AG04449 (cell line): Measurements from ENCODE around the gene ROS1.

Experiments
- CTCF ChIA-PET: fragments of 350-600 bp; formaldehyde crosslinking; extraction: SDS; loops from one replicate; lab custom pipeline; 2021; ENCODE audit warnings: antibody characterized with exemption; lab: Yijun Ruan, JAX
- POLR2A ChIA-PET: fragments of 400-600, 350-600 bp; formaldehyde crosslinking; extraction: SDS; loops from one replicate; lab custom pipeline; 2020; ENCODE audit warnings: antibody characterized with exemption, inconsistent platforms; lab: Yijun Ruan, JAX
- DNase-seq: peaks from one replicate; pipeline ENCODE4 v3.0.0-alpha.2; 2010; ENCODE audit warnings: low read depth, low spot score
- H3K4me3 ChIP-seq: 2 replicates; pipeline ENCODE4 v1.5.1; 2011; ENCODE audit warnings: low read depth, mild to moderate bottlenecking, control low read depth, low read length
- TF ChIP-seq, protein P1 (sequence below): IDR thresholded peaks from one replicate; pipeline ENCODE4 v1.5.1; 2011; ENCODE audit warnings: mild to moderate bottlenecking, moderate library complexity, low read length, control low read depth, inconsistent platforms; ENCODE audit not compliant: insufficient read depth; ENCODE audit errors: missing control alignments

ROS1 gene

DNA sequence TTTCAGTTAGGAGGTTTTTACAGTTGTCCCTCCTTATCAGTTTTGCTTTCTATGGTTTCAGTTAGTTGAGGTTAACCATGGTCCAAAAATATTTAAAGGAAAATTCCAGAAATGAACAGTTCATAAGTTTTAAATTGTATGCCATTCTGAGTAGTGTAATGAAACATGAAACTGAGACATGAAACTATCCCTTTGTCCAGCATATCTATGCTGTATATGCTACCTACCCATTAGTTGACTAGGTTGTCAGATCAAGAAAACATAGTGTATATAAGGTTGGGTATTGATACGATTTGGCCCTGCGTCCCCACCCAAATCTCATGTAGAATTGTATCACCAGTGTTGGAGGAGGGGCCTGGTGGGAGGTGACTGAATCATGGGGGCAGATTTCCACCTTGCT lies 121.3 kb downstream of the ROS1 start:
- no peak overlapping the region for H3K4me3 ChIP-seq
- DNase-seq, result no peak
- ChIA-PET CTCF (no interaction called here), POLR2A (no interaction called here)
- TF ChIP-seq, protein P1, sequence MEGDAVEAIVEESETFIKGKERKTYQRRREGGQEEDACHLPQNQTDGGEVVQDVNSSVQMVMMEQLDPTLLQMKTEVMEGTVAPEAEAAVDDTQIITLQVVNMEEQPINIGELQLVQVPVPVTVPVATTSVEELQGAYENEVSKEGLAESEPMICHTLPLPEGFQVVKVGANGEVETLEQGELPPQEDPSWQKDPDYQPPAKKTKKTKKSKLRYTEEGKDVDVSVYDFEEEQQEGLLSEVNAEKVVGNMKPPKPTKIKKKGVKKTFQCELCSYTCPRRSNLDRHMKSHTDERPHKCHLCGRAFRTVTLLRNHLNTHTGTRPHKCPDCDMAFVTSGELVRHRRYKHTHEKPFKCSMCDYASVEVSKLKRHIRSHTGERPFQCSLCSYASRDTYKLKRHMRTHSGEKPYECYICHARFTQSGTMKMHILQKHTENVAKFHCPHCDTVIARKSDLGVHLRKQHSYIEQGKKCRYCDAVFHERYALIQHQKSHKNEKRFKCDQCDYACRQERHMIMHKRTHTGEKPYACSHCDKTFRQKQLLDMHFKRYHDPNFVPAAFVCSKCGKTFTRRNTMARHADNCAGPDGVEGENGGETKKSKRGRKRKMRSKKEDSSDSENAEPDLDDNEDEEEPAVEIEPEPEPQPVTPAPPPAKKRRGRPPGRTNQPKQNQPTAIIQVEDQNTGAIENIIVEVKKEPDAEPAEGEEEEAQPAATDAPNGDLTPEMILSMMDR, result no peak

DNA sequence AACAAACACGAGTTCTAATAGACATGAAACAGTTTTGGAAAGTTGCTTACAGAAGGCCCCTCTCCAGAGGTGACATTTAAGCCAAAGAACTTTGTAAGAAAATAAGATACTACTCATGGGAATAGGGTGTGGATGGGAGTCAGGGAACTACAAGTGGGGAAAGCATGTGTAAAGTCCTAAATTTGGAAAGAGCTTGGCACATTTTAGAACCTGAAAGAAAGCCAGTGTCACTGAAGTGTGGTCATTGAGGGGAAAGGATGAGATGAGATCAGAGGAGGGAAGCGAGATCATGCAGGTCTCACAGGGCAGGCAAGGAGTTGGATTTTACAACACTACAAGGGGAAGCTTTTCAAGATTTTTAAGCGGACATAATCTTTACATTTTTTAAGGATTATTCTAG lies 122.4 kb downstream of the ROS1 start:
- DNase-seq, result no peak
- ChIA-PET POLR2A (no interaction called here), CTCF (interaction anchor here (0.7 kb wide), 1 partner anchor 473 kb away, joined by 3 read pairs; no protein-coding TSS in a partner anchor)
- TF ChIP-seq, protein P1, result no peak
- H3K4me3 ChIP-seq, result no peak overlapping the region

DNA sequence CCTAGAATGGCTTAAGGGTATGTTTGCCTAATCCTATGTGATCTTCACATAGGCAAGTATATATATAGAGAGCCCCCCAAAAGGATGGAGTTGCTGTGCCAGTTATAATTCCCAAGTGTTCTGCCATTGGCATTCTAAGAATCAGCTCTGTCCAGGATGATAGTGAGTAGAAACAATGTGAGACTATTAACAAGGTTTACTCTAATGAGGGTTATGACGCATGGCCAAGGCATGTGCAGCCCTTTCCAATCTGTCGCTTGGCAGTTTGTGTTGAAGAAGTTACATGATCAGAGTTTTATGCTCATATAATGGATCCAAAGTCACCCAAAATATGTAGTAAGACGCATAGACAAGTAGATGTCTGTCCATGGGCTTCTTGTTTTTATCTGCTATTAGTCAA lies 126.8 kb downstream of the ROS1 start:
- DNase-seq, result no peak
- TF ChIP-seq, protein P1, result no peak
- POLR2A ChIA-PET, result no interaction called here
- H3K4me3 ChIP-seq, result no peak overlapping the region
- CTCF ChIA-PET, result no interaction called here

DNA sequence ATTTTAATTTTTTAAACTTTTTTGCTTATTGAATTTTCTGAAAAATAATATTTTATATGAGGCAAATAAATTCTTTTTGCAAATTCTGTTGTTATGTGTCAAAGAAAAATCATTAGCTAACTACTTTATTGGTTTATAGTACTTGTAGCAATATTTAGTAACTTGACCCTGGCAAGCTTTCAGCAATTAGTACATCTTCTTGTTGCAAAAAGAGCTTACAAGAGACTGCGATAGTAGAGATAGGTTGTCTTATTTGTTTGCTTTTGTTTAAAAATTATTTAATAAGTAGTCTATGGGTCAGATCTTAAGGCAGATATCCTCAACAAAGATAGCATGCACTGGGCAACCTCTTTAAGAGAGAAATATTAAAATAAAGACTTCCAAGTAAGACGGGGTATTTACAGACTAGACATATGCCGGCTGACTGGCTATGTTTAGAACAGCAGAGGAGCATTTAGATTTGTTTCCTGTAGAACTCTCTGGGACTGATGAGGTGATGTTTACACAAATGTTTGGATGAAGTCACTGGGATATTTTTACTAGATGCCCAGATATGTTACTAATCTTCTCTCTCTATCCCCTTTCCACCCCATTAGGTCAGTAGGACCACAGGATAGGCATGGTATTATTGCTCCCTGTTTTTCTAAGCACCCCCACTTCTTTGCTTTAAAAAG lies 135.4 kb downstream of the ROS1 start:
- TF ChIP-seq, protein P1, result no peak
- CTCF ChIA-PET, result no interaction called here
- DNase-seq, result no peak
- POLR2A ChIA-PET, result no interaction called here
- H3K4me3 ChIP-seq, result no peak overlapping the region

DNA sequence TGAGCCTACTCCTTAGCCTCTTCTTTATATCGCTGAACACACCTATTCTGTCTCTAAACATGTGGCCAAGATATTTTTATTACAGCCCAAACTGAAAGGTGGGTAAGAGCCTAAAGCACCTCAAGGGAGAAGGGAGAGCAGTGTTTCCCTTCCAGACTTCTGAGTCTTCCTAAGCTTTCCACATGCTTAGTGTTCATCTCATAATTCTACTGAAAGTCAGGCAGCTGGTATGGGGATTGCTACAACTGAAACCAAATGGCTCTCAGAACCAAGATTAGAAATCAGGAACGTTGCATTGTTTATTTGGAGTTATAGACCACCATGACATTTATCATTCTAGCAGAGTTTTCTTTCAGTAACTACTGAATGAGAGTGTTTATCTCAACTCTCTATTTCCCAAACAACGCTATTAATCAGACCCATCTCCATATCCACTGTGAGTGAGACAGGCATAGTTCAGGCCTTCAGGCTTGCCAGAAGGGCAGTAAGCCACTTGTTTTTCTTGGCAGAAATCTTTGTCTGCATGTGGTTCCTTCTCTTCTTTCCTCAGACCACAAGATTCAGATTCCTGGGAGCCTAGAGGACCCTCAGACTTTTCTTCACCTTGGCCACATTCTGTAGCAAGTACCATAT lies 137.5 kb downstream of the ROS1 start:
- TF ChIP-seq, protein P1, result no peak
- POLR2A ChIA-PET, result no interaction called here
- DNase-seq, result no peak

DNA sequence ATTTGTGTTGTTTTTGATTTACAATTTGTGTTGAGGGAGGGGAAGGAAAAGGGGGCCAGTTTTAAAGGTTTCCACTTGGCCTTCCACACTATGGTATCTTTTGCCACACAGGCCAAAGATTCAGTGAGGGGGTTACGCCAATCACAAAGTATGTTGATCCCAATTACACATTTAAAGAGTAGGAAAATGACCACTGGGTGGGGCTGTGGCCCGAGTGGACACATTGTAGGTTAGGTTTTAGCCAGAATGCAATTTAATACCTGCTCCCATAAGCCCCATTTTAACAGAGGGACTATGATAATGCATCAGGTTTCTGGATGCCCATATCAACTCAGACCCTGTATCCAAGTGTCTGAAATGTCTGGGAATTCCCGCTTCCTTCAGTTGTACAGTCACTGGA lies 144.8 kb downstream of the ROS1 start:
- no peak for DNase-seq
- no peak overlapping the region for H3K4me3 ChIP-seq
- CTCF ChIA-PET, result no interaction called here
- TF ChIP-seq, protein P1, result no peak
- POLR2A ChIA-PET, result no interaction called here

More for the DNA sequence above, 137.5 kb downstream of the ROS1 start:
- H3K4me3 ChIP-seq, result no peak overlapping the region
- CTCF ChIA-PET, result no interaction called here
